H1 (cell line): Measurements from ENCODE around the gene WNT9B.

Experiments
- CEBPB ChIP-seq: IDR thresholded peaks from 2 replicates; pipeline ENCODE4 v1.6.1; 2012; ENCODE audit warnings: low read depth, low read length
- CTCF ChIP-seq, 3 experiments: IDR thresholded peaks; 1 replicate in 2 of 3; 2 replicates in 1 of 3; pipeline versions ENCODE4 v1.5.1 to v1.6.1; 2011; ENCODE audit warnings: low read length in 3 of 3, mild to moderate bottlenecking in 3 of 3, inconsistent platforms in 2 of 3, low read depth in 1 of 3, moderate library complexity in 1 of 3; ENCODE audit not compliant: insufficient read depth in 1 of 3; ENCODE audit errors: control extremely low read depth in 1 of 3
- MAX ChIP-seq: IDR thresholded peaks from 2 replicates; pipeline ENCODE4 v1.6.1; 2012; ENCODE audit warnings: inconsistent platforms
- PHF8 ChIP-seq: fragments of 200-600 bp; sonication (generic); conservative IDR thresholded peaks from 2 replicates; pipeline ENCODE4 v1.7.1; 2012; ENCODE audit warnings: low read depth, mild to moderate bottlenecking, inconsistent platforms, low read length, moderate library complexity

GRCh38 chr17:46853896-46854444, 2.6 kb downstream of the WNT9B start:
- TF ChIP-seq CTCF (IDR thresholded peaks at IDR 0.05; ENCODE audit: control extremely low read depth in 1 of 3, insufficient read depth in 1 of 3, low read depth in 1 of 3, low read length in 3 of 3) (no peak), PHF8 (no peak), MAX (no peak), CEBPB (no peak)
